ENCODE data around the gene RBM44. TPM values are rescaled to one million over a fixed set of nuclear protein-coding genes. Genes with fewer than 3 reads are reported as not detected.

Gene RBM44
- total RNA-seq, 1 donor from 2014 or later: 1.0 TPM

DNA sequence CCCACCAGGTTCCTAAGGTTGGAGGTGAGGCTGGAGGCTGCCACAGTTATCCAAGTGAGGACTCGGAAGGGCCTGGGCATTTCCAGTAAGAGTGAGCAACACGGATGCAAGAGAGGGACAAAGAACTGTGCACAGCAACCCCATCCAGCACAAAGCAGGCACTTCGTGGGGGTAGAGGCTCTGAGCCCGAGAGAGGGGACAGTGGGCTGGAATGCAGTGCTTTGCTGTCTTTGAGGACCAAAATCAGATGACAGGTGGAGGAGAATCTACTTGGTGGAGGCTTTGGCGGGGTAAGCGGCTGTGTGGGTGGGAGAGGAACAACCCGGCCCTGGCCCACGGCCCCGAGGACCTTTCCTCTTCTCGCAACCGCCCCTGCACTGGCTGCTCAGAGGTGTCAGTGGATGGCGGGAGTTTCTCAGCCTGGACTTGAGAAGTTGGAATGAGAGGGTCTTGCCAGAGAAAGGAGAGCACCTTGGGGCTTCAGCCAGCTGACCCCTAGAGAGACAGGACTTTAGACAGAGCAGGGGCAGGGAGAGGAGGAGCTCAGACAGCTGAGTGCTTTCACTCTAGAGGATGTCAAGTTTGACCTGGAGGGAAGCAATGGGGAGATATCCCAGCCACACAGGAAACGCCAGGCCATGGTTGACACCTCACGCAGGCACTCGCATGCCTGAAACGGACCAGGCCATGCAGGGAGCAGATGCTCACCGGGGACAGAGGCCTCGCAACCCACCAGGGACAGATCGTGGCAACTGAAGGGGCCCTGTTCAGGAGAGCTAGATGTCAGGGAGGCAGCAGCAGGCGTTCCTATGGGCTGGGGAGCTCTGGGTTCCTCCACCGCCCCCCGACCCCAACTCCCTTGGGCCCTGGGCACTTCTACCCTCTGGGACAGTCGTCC is 72.4 kb downstream of the RBM44 start:
- peaks cover 8% of the 10 kb centered on the region for H3K4me1 Mint-ChIP-seq (ENCODE audit: low read depth)
- intact Hi-C loops (cut with micrococcal nuclease): no loop called here
- peaks cover 22% of the 10 kb centered on the region for H3K27me3 Mint-ChIP-seq (ENCODE audit: low read depth)
- H3K36me3 Mint-ChIP-seq (ENCODE audit: low read depth): no peaks in the 10 kb centered on the region
- no peak for DNase-seq (ENCODE audit: low spot score)
- H3K4me3 Mint-ChIP-seq (ENCODE audit: low read depth): no peak overlapping the region
- H3K9me3 Mint-ChIP-seq: no peaks in the 10 kb centered on the region
- no peak overlapping the region for H3K27ac Mint-ChIP-seq

DNA sequence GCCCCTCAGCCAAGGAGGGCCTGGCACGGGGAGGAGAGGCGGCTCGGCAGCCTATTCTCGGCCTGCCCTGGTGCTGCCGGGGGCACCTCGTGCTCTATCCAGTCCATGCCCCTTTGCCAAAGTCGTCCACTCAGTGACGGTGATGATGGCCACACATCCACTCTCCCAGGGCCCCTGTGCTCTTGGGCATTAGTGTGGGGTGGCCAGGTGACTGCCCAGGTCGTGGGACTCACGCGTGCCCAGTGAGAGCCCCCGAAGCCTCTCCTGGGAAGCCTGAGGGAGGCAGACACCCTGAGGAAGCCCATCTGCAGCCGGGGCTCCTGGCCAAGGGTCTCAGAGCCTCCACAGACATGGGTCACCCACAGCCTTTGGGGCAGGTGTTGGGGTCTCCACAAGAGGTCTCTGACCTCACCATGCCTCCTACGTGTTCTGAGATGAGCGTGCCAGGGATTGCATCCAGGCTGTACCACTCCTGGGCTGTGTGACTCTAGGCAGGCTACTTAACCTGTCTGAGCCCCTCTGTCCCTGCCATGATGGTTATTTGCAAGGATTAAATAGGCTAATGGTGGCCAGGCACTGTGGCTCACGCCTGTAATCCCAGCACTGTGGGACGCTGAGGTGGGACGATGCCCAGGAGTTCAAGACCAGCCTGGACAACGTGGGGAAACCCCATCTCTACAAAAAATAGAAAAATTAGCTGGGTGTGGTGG is 73.8 kb downstream of the RBM44 start:
- H3K9me3 Mint-ChIP-seq: no peaks in the 10 kb centered on the region
- H3K4me3 Mint-ChIP-seq (ENCODE audit: low read depth): no peak overlapping the region
- H3K27ac Mint-ChIP-seq: no peak overlapping the region
- H3K36me3 Mint-ChIP-seq (ENCODE audit: low read depth): no peaks in the 10 kb centered on the region
- DNase-seq (ENCODE audit: low spot score): no peak
- intact Hi-C loops (cut with micrococcal nuclease): no loop called here
- peaks cover 19% of the 10 kb centered on the region for H3K27me3 Mint-ChIP-seq (ENCODE audit: low read depth)
- peaks cover 8% of the 10 kb centered on the region for H3K4me1 Mint-ChIP-seq (ENCODE audit: low read depth)

GRCh38 chr2:237873421-237873831 is 74.8 kb downstream of the RBM44 start:
- Mint-ChIP-seq H3K9me3 (no peaks in the 10 kb centered on the region), H3K27ac (no peak overlapping the region), H3K4me1 (ENCODE audit: low read depth) (peaks cover 8% of the 10 kb centered on the region), H3K4me3 (ENCODE audit: low read depth) (no peak overlapping the region), H3K36me3 (ENCODE audit: low read depth) (no peaks in the 10 kb centered on the region), H3K27me3 (ENCODE audit: low read depth) (peaks cover 18% of the 10 kb centered on the region)
- DNase-seq (ENCODE audit: low spot score): no peak
- intact Hi-C loops (cut with micrococcal nuclease): no loop called here

- DNase-seq (ENCODE audit: low spot score): no peak
- intact Hi-C loops (cut with micrococcal nuclease): no loop called here
- Mint-ChIP-seq H3K27me3 (ENCODE audit: low read depth) (peaks cover 13% of the 10 kb centered on the region), H3K9me3 (no peaks in the 10 kb centered on the region), H3K4me1 (ENCODE audit: low read depth) (peaks cover 2% of the 10 kb centered on the region), H3K36me3 (ENCODE audit: low read depth) (no peaks in the 10 kb centered on the region), H3K27ac (no peak overlapping the region), H3K4me3 (ENCODE audit: low read depth) (no peak overlapping the region)
Measured at GRCh38 chr2:237873897-237874551, 75.4 kb downstream of the RBM44 start.

DNA sequence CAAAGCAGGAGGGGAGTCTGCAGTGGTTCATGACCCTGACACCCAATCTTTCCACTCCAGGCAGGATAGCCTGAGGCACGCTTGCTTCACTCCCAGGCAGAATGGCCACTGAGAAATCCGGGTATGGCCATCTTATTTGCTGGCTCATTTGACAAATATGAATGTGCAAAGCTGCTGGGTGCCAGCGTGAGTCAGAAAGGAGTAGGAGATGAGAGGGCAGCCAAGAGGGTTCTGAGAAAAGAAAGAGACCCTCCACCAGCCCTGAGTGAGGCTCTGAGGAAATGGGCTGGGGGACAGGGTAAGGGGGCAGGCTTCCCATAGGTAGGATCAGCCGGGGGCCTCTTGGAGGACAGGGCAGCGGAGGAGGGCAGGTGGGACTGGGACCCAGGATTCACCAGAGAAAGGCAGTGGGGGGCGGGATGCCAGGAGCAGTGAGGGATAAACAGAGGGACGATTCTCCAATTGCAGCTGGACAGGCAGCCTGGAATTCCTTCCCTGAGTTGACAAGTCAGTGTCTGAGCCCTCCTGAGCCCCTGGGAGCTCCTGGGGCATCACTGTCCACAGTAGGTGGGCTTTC is 76.1 kb downstream of the RBM44 start:
- peaks cover 1% of the 10 kb centered on the region for H3K4me1 Mint-ChIP-seq (ENCODE audit: low read depth)
- H3K27me3 Mint-ChIP-seq (ENCODE audit: low read depth): peaks cover 6% of the 10 kb centered on the region
- H3K36me3 Mint-ChIP-seq (ENCODE audit: low read depth): no peaks in the 10 kb centered on the region
- H3K27ac Mint-ChIP-seq: no peak overlapping the region
- H3K9me3 Mint-ChIP-seq: no peaks in the 10 kb centered on the region
- no peak for DNase-seq (ENCODE audit: low spot score)
- intact Hi-C loops (cut with micrococcal nuclease): no loop called here
- H3K4me3 Mint-ChIP-seq (ENCODE audit: low read depth): no peak overlapping the region

DNA sequence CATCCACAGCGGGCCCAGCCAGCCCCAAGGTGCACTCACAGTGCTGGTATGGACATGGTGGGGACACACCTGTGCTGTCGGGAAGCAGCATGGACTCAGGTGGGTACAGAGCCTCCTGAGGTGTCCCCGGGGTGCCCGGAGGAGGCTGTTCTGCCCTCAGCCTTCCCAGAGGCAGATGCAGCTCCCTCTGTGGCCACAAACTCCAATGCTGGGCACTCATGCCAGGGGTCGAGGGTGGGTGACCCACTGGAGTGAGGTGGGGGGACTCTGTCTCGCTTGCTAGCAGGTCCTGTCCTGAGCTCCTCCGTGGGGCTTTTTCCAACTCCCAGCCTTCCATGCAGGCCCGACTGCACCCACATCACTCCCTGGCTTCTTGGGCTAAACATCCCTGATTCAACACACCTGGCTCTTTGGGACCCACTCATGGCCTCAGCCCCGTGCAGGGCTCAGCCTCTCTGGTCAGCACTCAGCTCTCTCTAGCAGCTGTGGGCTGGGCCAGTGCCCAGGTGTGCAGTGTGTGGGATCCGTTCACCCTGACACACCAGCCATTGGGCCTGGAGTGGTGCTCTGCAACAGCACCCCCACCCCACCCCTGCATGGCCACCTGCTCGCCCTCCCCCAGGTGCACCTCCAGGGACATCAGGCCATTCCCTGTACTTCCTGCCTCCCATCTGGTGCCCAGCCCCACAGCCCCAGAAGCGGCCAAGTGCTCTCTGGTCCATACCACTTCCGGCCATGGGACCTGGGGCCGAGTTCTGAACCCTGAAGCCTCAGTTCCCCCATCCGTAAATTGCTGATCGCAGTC is 76.9 kb downstream of the RBM44 start:
- DNase-seq (ENCODE audit: low spot score): no peak
- no peaks in the 10 kb centered on the region for H3K9me3 Mint-ChIP-seq
- peaks cover 1% of the 10 kb centered on the region for H3K27me3 Mint-ChIP-seq (ENCODE audit: low read depth)
- no peaks in the 10 kb centered on the region for H3K36me3 Mint-ChIP-seq (ENCODE audit: low read depth)
- no peak overlapping the region for H3K4me3 Mint-ChIP-seq (ENCODE audit: low read depth)
- no peak overlapping the region for H3K27ac Mint-ChIP-seq
- peaks cover 1% of the 10 kb centered on the region for H3K4me1 Mint-ChIP-seq (ENCODE audit: low read depth)
- intact Hi-C loops (cut with micrococcal nuclease): no loop called here

DNA sequence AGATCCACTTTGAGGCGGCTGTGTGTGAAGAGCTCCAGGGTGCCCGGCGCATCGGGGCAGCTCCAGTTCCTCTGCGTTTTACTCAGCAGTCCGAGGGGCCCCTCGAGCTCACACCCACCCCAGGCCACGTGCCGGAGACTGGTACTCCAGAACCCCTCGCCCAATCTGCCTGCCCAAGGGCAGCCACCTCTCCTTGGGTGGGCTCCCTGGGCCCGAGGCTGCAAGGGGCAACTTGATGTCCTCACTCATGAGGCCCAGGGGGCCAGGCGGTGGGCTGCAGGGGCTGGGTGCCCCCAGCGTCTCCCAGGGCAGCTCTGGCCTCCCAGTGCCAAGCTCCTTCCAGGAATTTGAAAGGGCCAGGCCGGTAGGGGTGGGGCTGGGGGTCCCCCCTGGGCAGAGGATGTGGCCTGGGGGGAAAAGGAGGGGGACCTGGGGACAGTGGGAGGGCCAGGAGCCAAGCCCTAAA is 77.5 kb downstream of the RBM44 start:
- Mint-ChIP-seq H3K36me3 (ENCODE audit: low read depth) (no peaks in the 10 kb centered on the region), H3K27ac (no peak overlapping the region)
- intact Hi-C loops (cut with micrococcal nuclease): no loop called here

DNA sequence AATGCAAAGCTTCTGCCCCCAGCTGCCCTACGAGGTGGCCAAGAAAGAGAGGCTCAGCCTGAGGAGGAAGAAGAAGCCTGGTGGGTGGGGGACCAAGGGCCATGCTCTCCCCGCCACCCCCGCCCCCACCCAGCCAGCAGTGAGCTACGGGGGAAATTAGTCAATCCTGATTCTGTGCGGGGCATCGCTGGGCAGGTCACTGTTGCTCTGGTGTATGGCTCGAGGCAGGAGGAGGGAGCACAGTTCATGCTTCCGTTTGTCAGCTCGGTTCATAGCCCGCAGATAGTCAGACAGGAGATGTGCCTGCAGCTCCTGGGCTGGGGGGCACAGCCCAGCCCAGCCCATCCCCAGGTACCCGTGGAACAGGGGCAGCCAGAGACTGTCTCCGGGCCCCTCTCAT is 78.0 kb downstream of the RBM44 start:
- no peak overlapping the region for H3K27ac Mint-ChIP-seq
- DNase-seq (ENCODE audit: low spot score): no peak
- H3K27me3 Mint-ChIP-seq (ENCODE audit: low read depth): no peaks in the 10 kb centered on the region
- intact Hi-C loops (cut with micrococcal nuclease): no loop called here
- H3K9me3 Mint-ChIP-seq: no peaks in the 10 kb centered on the region
- H3K36me3 Mint-ChIP-seq (ENCODE audit: low read depth): no peaks in the 10 kb centered on the region
- no peak overlapping the region for H3K4me3 Mint-ChIP-seq (ENCODE audit: low read depth)
- peaks cover 1% of the 10 kb centered on the region for H3K4me1 Mint-ChIP-seq (ENCODE audit: low read depth)

More for the DNA sequence above, 77.5 kb downstream of the RBM44 start:
- H3K9me3 Mint-ChIP-seq: no peaks in the 10 kb centered on the region
- no peak for DNase-seq (ENCODE audit: low spot score)
- H3K4me3 Mint-ChIP-seq (ENCODE audit: low read depth): no peak overlapping the region
- H3K27me3 Mint-ChIP-seq (ENCODE audit: low read depth): no peaks in the 10 kb centered on the region
- peaks cover 1% of the 10 kb centered on the region for H3K4me1 Mint-ChIP-seq (ENCODE audit: low read depth)

GRCh38 chr2:237876951-237877491 is 78.4 kb downstream of the RBM44 start:
- Mint-ChIP-seq H3K27ac (no peak overlapping the region), H3K4me1 (ENCODE audit: low read depth) (peaks cover 1% of the 10 kb centered on the region), H3K4me3 (ENCODE audit: low read depth) (no peak overlapping the region), H3K36me3 (ENCODE audit: low read depth) (no peaks in the 10 kb centered on the region), H3K9me3 (no peaks in the 10 kb centered on the region), H3K27me3 (ENCODE audit: low read depth) (no peaks in the 10 kb centered on the region)
- DNase-seq (ENCODE audit: low spot score): no peak
- intact Hi-C loops (cut with micrococcal nuclease): no loop called here

GRCh38 chr2:237877576-237878307 is 79.2 kb downstream of the RBM44 start:
- H3K27me3 Mint-ChIP-seq (ENCODE audit: low read depth): no peaks in the 10 kb centered on the region
- H3K36me3 Mint-ChIP-seq (ENCODE audit: low read depth): no peaks in the 10 kb centered on the region
- no peaks in the 10 kb centered on the region for H3K9me3 Mint-ChIP-seq
- intact Hi-C loops (cut with micrococcal nuclease): no loop called here
- H3K27ac Mint-ChIP-seq: no peak overlapping the region
- no peak for DNase-seq (ENCODE audit: low spot score)
- H3K4me1 Mint-ChIP-seq (ENCODE audit: low read depth): peaks cover 1% of the 10 kb centered on the region
- no peak overlapping the region for H3K4me3 Mint-ChIP-seq (ENCODE audit: low read depth)

GRCh38 chr2:237878321-237879057 is 79.9 kb downstream of the RBM44 start:
- no peaks in the 10 kb centered on the region for H3K36me3 Mint-ChIP-seq (ENCODE audit: low read depth)
- H3K9me3 Mint-ChIP-seq: no peaks in the 10 kb centered on the region
- H3K4me1 Mint-ChIP-seq (ENCODE audit: low read depth): no peaks in the 10 kb centered on the region
- DNase-seq (ENCODE audit: low spot score): no peak
- intact Hi-C loops (cut with micrococcal nuclease): no loop called here
- H3K4me3 Mint-ChIP-seq (ENCODE audit: low read depth): no peak overlapping the region
- no peaks in the 10 kb centered on the region for H3K27me3 Mint-ChIP-seq (ENCODE audit: low read depth)
- no peak overlapping the region for H3K27ac Mint-ChIP-seq
